Activated CD8-positive, alpha-beta memory T cell treated with anti-CD3 and anti-CD28 coated beads, Interleukin-2, amount 50 U/mL, for 4 hours (primary cell): ENCODE data around the gene PRR13.
A peak's percentile ranks its signal among the peaks of the same experiment; 100 is the strongest.
"Not testable (repeated sequence)": the region's sequence is repeated elsewhere in the genome, so short reads cannot be mapped to it uniquely, and the experiment has no call there.

Experiments
- DNase-seq: peaks from one replicate; pipeline ENCODE4 v3.0.0-alpha.2; 2020

The PRR13 gene

DNA sequence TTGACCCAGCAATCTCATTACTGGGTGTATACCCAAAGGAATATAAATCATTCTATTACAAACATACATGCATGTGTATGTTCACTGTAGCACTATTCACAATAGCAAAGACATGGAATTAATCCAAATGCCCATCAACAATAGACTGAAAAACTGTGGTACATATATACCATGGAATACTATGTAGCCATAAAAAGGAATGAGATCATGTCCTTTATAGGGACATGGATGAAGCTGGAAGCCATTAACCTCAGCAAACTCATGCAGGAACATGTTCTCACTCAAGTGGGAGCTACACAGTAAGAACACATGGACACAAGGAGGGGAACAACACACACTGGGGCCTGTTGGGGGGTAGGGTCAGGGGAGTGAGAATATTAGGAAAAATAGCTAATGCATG, 2.0 kb upstream of the PRR13 start:
- DNase-seq = not testable (repeated sequence)

DNA sequence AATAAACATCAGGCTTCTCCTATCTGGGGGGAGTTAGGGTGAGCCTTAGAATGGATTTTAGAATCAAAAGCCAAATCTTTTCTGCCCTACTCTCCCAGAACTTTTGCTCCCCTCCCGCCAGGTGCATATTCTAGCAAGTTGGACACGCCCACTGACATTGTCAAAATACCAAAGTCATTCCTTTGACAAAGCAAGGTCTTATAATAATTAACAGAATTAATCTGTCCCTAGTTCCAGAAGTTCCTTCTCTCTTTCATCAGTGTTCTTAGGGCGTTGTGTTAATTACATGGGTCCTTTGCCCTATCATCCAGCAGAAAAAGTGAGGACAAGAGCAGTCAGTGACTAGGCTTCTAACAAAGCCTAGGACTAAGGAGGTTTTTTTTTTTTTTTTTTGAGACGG, 2.4 kb downstream of the PRR13 start:
- DNase-seq = no peak

DNA sequence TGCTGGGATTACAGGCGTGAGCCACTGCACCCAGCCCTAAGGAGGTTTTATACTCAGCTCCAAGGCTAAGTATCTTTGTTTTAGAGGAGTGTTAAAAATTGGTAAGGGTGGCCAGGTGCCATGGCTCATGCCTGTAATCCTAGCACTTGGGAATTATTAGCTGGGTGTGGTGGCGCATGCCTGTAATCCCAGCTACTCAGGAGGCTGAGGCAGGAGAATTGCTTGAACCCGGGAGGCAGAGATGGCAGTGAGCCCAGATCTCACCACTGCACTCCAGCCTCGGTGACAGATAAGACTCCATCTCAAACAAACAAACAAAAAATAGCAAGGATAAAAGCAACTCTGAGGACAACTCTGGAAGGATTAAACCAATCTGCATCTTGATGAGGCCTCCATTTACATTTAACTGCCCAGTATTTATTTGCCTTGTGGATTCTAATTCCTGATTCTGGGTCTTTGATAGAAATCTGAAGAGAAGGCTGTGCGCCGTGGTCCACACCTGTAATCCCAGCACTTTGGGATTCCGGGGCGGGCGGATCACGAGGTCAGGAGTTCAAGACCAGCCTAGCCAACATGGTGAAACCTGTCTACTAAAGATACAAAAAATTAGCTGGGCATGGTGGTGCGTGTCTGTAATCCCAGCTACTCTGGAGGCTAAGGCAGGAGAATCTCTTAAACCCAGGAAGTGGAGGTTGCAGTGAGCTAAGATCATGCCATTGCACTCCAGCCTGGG, 3.2 kb downstream of the PRR13 start:
- DNase-seq = not testable (repeated sequence)

DNA sequence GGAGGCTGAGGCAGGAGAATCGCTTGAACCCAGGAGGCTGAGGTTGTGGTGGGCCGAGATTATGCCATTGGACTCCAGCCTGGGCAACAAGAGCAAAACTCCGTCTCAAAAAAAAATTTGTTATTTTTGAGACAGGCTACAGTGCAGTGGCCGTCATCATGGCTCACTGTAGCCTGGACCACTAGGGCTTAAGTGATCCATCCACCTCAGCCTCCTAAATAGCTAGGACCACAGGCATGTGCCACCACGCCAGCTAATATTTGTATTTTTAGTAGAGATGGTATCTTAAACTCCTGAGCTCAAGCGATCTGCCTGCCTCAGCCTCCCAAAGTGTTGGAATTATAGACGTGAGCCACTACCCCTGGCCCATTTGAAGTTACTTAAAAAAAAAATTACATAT, 9.4 kb downstream of the PRR13 start:
- DNase-seq = no peak

DNA sequence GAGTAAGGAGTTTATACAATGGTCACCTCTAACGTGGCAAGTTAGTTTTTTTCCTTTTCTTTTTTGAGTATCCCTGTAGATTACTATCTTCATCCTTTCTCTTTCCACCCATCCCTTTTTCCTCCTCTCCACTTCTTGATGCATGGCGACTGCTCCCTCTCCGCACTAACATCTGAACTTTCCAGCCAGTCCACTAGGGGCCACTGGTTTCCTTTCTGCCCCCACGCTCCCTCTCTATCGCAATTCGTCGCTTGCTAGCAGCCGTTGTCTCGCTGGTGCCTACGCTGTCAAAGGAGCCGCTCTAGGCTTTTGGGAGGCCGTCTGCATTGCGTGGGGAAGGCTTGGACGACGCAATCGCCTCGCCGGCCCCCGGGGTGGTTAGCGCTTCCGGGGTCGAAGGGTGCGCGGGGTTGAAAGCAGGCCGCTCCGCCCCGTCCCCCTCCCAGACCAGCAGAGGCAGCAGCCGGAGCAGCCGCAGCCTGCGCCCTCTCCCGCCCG, 10.2 kb downstream of the PRR13 start, which contains the start of gene PCBP2:
PCBP2 (plus strand) TSS at position 442 of the 498 bp plus-strand sequence. CDS start 2,699 bp downstream, outside the sequence.
- DNase-seq = peak; percentile 96

DNA sequence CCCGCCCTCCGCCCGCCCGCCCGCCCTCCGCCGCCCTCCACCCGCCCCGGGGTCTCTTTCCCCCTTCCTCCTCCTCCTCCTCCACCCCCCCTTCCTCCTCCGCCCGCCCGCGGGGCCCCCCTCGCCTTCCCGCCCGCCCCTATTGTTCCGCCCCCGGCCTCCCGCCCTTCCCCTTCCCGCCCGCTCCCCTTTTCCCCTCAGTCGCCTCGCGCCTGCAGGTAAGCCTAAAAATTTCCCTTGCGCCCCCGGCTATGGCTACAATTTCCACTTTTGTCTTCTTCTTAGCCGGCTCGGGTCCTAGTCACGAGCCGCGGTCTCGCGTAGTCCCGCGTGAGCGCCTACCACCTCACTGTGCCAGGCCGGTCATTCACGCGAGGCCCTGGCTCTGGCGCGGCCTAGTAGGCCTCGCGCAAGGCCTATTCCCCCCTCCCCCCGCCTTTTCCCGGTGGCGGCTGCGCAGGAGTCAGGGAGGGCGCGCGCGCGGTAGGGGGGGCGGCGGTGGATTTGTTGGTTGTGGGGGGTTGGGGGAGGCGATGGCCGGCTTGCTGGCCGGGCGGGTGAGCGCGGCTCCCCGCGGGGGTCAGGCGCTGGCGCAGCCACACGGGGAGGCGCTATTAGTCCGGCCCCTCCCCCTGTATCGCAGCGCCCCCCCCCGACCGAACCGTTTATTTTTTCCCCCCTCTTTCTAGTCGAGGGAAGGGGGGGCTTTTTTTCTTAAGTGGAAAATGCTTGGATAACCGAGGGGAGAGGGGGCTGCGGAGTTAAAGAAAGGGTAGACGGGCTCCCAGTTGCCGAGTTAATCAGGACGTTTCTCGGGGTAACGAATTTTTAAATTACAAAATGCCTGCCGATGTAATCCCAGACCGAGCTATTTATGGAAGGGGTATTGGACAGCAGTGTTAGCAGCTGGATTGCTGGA, 10.9 kb downstream of the PRR13 start:
- peak; percentile 79 for DNase-seq

DNA sequence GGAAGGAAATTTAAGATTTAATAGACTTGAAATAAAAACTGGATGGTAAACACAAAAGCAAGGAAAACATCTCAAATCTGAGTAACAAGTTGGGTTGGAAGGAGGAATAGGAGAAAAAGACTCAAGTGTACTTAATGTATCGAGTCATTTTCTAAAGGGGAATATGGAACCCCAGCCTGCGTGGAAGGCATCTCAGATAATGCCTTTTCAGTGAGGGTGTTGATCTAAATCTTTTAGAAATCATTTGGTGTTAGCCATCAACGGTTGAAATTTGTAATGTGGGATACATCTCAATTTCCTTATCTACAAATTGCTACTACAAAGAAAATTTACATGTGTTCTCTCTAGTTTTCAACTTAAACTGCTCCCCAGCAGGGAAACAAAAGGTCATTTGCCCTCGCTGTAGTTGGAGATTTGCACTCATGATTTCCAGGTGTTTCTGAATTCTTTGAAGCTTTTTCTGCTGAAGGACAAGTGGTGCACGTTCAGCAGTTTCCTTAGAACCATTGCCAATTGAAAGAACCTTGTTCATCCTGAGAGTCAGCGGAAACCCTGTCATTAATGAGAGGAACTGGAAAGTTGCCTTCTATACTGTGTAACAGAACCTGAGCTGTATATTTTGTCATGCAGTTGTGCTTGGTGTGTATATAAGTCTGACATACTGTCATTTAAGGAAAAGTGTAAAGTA, 12.6 kb downstream of the PRR13 start:
- DNase-seq = no peak

DNA sequence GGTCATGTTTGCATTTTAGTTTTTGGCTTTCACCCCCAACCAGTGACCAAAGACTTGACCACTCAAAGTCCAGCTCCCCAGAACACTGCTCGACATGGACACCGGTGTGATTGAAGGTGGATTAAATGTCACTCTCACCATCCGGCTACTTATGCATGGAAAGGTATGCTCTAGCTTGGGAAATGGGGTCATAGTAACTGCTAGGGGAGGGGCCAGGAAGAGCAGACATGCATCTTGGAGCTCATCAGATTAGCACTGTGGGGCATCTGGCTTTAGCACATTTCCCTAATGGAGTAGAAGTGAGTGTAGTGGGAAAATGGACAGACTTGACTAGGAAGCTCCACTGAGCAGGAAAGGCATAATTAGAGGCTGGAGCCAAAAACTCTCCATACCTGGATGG, 13.2 kb downstream of the PRR13 start:
- no peak for DNase-seq

DNA sequence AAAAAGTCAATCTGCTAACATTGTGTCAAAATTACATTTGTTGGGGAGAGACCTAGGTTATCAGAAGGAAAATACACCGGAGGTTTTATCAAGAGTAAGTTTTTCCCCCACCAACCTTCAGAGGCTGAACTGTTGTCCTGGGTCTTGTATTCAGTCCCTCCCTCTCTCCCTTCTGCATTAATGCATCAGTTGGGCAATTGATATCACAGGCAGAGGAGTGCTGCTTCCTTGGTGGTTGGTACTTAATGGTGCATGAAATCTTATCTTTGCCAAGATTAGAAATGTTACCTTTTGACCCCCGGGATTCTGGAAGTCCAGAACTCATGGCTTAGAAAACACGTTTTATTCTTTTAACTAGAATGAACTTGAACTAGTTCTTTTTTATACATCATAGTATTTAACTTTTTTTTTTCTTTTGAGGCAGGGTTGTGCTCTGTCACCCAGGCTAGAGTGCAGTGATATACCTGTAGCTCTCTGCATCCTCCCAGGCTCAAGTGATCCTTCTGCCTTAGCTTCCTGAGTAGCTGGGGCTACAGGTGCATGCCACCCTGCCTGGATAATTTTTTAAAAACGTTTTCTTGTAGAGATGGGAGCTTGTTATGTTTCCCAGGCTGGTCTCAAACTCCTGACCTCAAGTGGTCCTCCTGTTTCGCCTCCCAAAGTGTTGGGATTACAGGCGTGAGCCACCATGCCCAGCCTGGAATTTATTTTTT, 15.3 kb downstream of the PRR13 start:
- DNase-seq = no peak

DNA sequence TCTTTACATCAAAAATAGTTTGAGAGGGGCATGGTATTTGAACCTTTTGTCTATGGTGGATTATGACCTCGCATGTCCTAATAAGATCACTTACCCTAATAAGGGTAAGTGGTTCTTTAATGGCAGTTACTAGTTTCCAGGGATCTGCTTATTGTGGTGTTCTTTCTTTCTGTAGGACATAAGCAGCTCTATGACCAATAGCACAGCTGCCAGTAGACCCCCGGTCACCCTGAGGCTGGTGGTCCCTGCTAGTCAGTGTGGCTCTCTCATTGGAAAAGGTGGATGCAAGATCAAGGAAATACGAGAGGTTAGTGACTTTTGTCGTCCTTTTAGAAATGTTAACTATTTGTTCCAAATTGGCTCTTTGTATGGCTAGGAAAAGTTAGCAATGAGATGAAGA, 17.6 kb downstream of the PRR13 start:
- DNase-seq = no peak

DNA sequence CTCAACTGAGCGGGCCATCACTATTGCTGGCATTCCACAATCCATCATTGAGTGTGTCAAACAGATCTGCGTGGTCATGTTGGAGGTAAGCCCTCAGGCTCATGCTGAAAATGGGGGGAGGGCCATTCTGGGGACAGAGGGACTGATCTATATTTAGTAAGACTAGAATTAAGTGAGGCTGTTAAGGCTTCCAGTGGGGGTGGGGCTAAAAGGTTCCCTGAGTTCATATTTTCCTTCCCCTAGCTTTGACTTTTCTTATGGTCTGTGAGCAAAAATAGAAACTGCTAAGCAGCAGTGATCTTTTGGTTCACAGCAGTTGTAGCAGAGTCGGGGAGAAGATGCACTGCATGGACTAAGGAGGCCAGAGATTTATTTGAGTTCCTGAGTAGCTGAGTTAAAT, 19.5 kb downstream of the PRR13 start:
- no peak for DNase-seq

DNA sequence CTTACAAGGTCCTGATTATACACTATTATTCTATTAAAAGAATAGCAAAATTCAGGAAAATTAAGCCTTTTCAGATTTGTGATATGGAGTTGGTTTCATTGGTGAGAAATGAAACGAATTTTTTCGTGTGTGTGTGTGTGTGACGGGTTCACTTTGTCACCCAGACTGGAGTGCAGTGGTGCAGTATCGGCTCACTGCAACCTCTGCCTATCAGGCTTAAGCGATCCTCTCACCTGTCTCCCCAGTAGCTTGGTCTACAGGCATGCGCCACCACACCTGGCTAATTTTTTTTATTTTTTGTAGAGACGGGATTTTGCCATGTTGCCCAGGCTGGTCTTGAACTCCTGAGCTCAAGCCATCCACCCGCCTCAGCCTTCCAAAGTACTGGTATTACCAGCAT, 20.1 kb downstream of the PRR13 start:
- no peak for DNase-seq

DNA sequence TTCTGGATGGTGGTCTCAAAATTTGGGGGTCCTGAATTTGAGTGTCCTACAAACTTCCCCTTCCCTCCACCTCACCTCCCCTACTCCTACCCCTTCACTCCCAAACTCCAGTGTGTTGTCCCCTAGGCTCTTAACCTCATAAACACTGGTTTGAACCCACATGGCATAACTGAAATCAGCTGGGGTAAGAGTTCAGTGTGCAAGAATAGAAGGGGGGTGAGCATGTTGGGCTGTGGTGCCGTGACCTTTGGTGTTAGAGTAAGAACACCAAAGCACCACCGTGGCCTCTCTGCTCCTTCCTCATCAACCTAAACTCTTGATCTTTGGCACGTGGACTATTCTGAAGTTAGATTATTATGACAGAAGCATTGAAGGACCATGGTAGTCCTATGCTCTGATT, 21.4 kb downstream of the PRR13 start:
- DNase-seq = no peak

DNA sequence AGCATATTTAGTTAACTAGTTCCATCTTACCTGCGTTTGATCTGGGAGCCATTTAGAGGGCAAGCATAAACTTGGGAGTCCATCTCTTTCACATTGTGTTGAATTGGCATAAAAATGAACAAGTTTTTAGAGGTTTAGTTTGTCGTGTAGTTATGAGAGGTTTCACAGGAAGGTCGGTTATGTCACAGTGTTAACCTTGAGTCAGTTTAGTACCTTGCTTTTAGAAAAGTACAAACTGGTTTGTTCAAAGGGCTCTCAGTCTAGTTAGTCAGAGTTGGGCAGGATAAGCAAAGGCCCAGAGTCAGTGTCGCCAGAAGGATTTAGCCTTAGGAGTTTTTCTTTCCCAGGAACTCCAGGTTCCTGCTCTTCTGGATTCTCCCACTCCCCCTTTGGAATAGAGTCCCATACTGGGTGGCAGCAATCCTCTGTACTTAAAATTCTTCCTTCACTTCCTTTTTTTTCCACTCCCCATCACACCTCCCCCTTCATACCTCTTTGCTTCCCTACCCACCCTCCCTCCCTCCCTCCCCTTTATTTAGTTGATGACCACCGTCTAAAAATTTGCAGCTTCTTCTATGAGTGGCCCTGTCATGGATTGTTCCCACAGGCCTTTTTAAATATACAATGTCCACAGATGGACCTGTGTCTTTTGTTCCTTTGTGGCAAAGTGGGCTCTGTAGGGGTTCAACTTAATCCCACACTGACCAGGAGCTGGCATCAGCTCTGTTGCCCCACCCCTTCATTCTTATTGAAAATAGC, 22.4 kb downstream of the PRR13 start:
- no peak for DNase-seq

DNA sequence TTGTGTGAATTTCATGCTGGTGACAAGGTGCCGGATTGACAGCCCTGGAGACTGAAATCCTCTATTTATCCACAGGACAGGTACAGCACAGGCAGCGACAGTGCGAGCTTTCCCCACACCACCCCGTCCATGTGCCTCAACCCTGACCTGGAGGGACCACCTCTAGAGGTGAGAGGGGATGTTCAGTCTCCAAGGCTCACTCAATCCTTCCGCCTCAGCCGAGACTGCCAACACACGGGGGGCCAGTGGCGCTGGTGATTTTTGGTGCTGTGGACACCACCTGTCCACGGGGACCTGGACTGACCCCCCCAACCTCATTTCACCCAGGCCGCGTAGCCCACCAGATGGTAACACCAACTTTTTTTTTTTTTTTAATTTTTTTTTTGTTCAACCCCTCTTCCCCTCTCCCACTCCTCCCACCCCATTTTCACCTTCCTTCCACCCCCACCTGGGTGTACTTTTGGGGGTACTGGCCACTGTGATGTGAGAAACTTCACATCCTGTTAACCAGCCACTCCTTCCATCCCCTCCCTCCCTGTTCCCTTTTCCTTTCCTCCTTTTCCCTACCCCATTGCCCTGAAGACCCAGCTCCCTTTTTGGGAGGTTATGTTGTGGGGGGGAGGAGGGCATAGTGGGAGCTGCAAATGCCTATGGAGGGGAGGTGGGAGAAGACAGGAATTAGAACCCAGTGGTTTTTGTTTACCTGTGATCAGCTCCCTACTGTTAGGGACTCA, 23.3 kb downstream of the PRR13 start:
- DNase-seq = no peak

DNA sequence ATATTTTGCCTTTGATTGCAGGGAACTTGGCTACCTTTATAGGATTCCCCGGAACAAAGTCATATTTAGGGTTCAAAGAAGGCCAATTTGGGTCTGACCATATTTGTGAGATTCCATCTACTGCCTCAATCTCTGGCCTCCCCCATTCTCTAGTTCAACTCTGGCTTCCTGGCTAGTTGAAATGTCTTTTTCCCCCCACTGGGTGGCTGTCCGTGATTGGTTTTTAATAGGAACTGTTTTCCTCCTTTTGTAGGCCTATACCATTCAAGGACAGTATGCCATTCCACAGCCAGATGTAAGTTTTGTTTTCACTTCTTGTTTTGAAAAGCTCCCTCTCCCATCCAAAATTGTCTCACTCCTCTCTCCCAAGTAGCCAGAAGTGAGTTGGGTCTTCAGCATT, 24.1 kb downstream of the PRR13 start:
- no peak for DNase-seq

DNA sequence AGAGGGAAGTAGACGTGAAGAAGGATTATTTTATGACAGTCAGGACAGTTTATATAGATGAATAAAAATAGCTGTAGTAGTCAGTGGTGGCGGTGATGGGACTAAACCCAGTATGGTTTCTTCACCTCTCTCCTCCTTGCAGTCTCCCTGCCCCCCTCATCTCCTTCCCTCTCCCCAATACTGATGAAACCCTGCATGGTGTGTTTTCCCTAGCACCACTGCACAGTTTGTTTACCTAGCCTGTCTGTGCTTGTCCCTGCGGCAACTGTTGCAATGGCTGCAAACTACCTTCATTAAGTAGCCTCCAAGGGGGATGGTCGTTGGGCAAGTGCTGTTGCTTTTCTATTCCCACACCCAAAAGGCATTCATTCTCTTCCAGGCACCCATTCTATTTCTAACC, 25.1 kb downstream of the PRR13 start:
- no peak for DNase-seq

DNA sequence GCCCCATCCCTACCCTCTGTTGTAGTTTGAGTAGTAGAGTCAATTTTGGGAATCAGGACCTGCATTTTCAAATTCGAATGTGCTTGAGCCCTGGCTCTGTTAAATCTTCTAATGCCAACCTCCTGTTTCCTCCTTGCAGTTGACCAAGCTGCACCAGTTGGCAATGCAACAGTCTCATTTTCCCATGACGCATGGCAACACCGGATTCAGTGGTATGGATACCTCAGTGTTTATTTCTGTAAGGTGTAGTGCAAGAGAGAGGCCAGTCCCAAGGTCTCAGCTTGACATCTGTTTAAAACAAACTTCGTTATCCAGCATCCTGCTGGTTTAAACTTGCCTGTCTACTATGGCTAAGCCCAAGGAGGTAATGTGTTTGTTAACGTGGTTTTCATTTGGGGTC, 25.5 kb downstream of the PRR13 start:
- DNase-seq = no peak

DNA sequence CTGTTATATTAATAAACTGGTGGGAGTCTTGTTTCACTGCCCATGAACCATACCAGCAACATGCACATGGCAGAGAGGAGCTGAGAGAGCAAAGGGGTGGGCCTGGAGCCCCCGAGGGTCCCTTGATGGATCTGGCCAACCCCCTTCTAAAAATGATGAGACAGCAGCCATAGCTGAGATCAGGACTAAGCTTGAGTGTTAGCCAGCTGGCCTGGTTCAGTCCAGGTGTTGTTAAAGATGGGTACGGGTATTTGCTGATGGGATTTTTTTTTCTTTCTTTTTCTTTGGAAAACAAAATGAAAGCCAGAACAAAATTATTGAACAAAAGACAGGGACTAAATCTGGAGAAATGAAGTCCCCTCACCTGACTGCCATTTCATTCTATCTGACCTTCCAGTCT, 26.3 kb downstream of the PRR13 start:
- DNase-seq = no peak

DNA sequence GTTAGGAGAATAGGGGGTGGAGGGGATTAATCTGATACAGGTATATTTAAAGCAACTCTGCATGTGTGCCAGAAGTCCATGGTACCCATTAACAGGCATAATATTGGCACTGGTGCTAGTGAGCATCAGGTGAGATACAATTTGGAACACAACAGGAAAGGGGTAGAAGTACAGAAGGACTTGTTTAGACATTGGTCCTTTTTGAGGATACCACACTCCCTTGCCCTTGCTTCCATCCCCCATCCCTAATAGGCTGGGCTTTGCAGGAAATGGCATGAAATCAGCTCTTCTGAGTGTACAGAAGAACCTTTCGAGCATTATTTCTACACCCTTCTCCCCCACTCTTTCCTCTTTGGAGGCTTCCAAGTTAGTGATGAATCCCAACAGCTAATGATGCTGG, 26.7 kb downstream of the PRR13 start:
- DNase-seq = no peak

DNA sequence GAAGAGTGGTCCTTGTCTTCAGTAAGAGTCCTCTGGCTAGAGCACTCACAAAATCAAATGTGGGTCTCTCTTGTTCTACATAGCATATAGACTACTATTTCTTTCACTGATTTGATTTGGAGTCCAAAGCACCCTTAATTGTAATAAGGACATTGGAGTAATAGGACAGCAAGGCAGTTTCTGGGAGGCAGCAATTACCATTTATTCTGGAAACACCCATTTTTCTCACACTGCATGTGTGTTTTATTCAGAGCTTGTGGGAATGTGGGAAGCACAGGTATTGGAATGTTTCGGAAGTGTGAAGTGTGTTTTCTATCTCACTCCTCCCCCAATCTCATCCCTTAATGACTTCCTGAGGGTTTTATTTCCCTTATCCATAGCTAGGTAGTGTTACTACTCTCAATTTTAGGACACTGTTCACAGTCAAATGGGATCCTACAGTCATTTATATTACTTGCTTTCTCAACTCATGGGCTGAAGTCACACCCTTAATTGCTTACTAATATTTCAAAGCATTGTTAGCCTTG, 30.6 kb downstream of the PRR13 start:
- DNase-seq = no peak
